GM08714 (cell line): ENCODE results near the gene DRD4.

ENCODE experiments used
- H3K4me3 ChIP-seq: fragments of 200-500 bp; sonication (Bioruptor generic); 2 replicates; pipeline ENCODE4 v1.5.1; 2014; ENCODE audit warnings: mild to moderate bottlenecking, low read length, inconsistent platforms
- ZNF274 ChIP-seq: IDR thresholded peaks from 2 replicates; pipeline ENCODE4 v1.6.1; 2012; ENCODE audit warnings: mild to moderate bottlenecking, low read depth, low read length

Gene DRD4

GRCh38 chr11:657691-658126 is 20.6 kb downstream of the DRD4 start:
- no peak overlapping the region for H3K4me3 ChIP-seq

GRCh38 chr11:659532-660085 is 22.5 kb downstream of the DRD4 start:
- TF ChIP-seq ZNF274 = no peak
- no peak overlapping the region for H3K4me3 ChIP-seq

More at GRCh38 chr11:657691-658126, 20.6 kb downstream of the DRD4 start:
- TF ChIP-seq ZNF274 = no peak

GRCh38 chr11:660281-660680 is 23.2 kb downstream of the DRD4 start:
- no peak overlapping the region for H3K4me3 ChIP-seq
- TF ChIP-seq ZNF274 = no peak

- TF ChIP-seq ZNF274 = no peak
Observed at GRCh38 chr11:660681-661444, 23.8 kb downstream of the DRD4 start.

GRCh38 chr11:662689-663274 is 25.7 kb downstream of the DRD4 start:
- no peak for TF ChIP-seq ZNF274
- no peak overlapping the region for H3K4me3 ChIP-seq

More at GRCh38 chr11:660681-661444, 23.8 kb downstream of the DRD4 start:
- H3K4me3 ChIP-seq = no peak overlapping the region

- no peak for TF ChIP-seq ZNF274
- no peak overlapping the region for H3K4me3 ChIP-seq
Observed at GRCh38 chr11:665062-665703, 28.1 kb downstream of the DRD4 start.

- H3K4me3 ChIP-seq = no peak overlapping the region
- TF ChIP-seq ZNF274 = no peak
Observed at GRCh38 chr11:665704-666281, 28.7 kb downstream of the DRD4 start.

GRCh38 chr11:673866-674265 is 36.8 kb downstream of the DRD4 start:
- TF ChIP-seq ZNF274 = no peak

GRCh38 chr11:674406-674805 is 37.3 kb downstream of the DRD4 start:
- no peak for TF ChIP-seq ZNF274
- H3K4me3 ChIP-seq = no peak overlapping the region

More at GRCh38 chr11:673866-674265, 36.8 kb downstream of the DRD4 start:
- H3K4me3 ChIP-seq = no peak overlapping the region

- H3K4me3 ChIP-seq = no peak overlapping the region
- TF ChIP-seq ZNF274 = no peak
Observed at GRCh38 chr11:678297-678696, 41.2 kb downstream of the DRD4 start.

GRCh38 chr11:679271-680207 is 42.5 kb downstream of the DRD4 start:
- no peak overlapping the region for H3K4me3 ChIP-seq
- no peak for TF ChIP-seq ZNF274

GRCh38 chr11:680476-680875 is 43.4 kb downstream of the DRD4 start:
- no peak overlapping the region for H3K4me3 ChIP-seq
- no peak for TF ChIP-seq ZNF274

GRCh38 chr11:680970-681369 is 43.9 kb downstream of the DRD4 start:
- no peak for TF ChIP-seq ZNF274
- no peak overlapping the region for H3K4me3 ChIP-seq
